WTC11 (cell line): ENCODE results near the gene TMC8. TPM values are rescaled to one million over a fixed set of nuclear protein-coding genes. Genes with fewer than 3 reads are reported as not detected.
A peak's percentile ranks its signal among the peaks of the same experiment; 100 is the strongest.
"Not testable (repeated sequence)": the region's sequence is repeated elsewhere in the genome, so short reads cannot be mapped to it uniquely, and the experiment has no call there.

Experiments used
- ATAC-seq: fragments of 200-7000 bp; cut with Tn5 transposase; 2 replicates; pipeline ENCODE4 v1.10.0; 2021; ENCODE audit warnings: mild to moderate bottlenecking, moderate library complexity
- Bru-seq: library from RNA; stranded (reverse); fragments of 400-500 nt; gene quantifications from one replicate; lab custom pipeline; 2021; lab: Mats Ljungman, UMichigan
- CTCF ChIA-PET: fragments of 300-600 bp; sonication (Branson Sonifier 250); formaldehyde crosslinking; loops from one replicate; lab custom pipeline; 2021; ENCODE audit warnings: antibody characterized with exemption; lab: Charles Lee
- POLR2A ChIA-PET: fragments of 350-600 bp; sonication (Branson Sonifier 250); formaldehyde crosslinking; loops from one replicate; lab custom pipeline; 2021; ENCODE audit warnings: antibody characterized with exemption; lab: Charles Lee
- DNase-seq: peaks from one replicate; pipeline ENCODE4 v3.0.0; 2021; ENCODE audit warnings: low spot score
- H3K27ac Mint-ChIP-seq: 2 replicates; pipeline ENCODE4 v1.8.0; 2021; ENCODE audit warnings: mixed read lengths
- H3K27me3 Mint-ChIP-seq: 2 replicates; pipeline ENCODE4 v1.8.0; 2021; ENCODE audit warnings: low read depth, mild to moderate bottlenecking, moderate library complexity, mixed read lengths
- H3K36me3 Mint-ChIP-seq: 2 replicates; pipeline ENCODE4 v1.8.0; 2021; ENCODE audit warnings: mixed read lengths
- H3K4me1 Mint-ChIP-seq: 2 replicates; pipeline ENCODE4 v1.8.0; 2022; ENCODE audit warnings: mixed read lengths
- H3K4me3 Mint-ChIP-seq: 2 replicates; pipeline ENCODE4 v1.8.0; 2021; ENCODE audit warnings: mild to moderate bottlenecking, moderate library complexity, mixed read lengths
- H3K9me3 Mint-ChIP-seq: 2 replicates; pipeline ENCODE4 v1.8.0; 2021; ENCODE audit warnings: mixed read lengths
- ATF3 ChIP-seq: sonication (generic); formaldehyde crosslinking; conservative IDR thresholded peaks from 2 replicates; pipeline ENCODE4 v1.8.1; 2022; ENCODE audit warnings: mild to moderate bottlenecking, missing genetic modification reagents
- CTCF ChIP-seq: fragments of 200-600 bp; IDR thresholded peaks from 2 replicates; pipeline ENCODE4 v1.8.0; 2022; ENCODE audit warnings: antibody characterized with exemption
- E2F5 ChIP-seq: sonication (generic); formaldehyde crosslinking; IDR thresholded peaks from 2 replicates; pipeline ENCODE4 v1.8.1; 2022; ENCODE audit warnings: mild to moderate bottlenecking, moderate library complexity, missing genetic modification reagents
- ETV6 ChIP-seq: sonication (generic); formaldehyde crosslinking; IDR thresholded peaks from 2 replicates; pipeline ENCODE4 v1.8.1; 2022; ENCODE audit warnings: mild to moderate bottlenecking, missing genetic modification reagents
- MYBL2 ChIP-seq: sonication (generic); formaldehyde crosslinking; IDR thresholded peaks from 2 replicates; pipeline ENCODE4 v1.8.1; 2023; ENCODE audit warnings: mild to moderate bottlenecking, moderate library complexity, missing genetic modification reagents
- NR1H2 ChIP-seq: sonication (generic); formaldehyde crosslinking; IDR thresholded peaks from 2 replicates; pipeline ENCODE4 v1.9.0; 2021; ENCODE audit warnings: mild to moderate bottlenecking, moderate library complexity, missing genetic modification reagents
- SMAD3 ChIP-seq: sonication (generic); formaldehyde crosslinking; IDR thresholded peaks from 2 replicates; pipeline ENCODE4 v1.8.0; 2022; ENCODE audit warnings: missing genetic modification reagents, mild to moderate bottlenecking, borderline replicate concordance
- SOX15 ChIP-seq: fragments of 250-450 bp; sonication (Bioruptor Pico); IDR thresholded peaks from 2 replicates; pipeline ENCODE4 v1.9.0; 2021; ENCODE audit warnings: mild to moderate bottlenecking
- TCF7 ChIP-seq: sonication (generic); formaldehyde crosslinking; IDR thresholded peaks from 2 replicates; pipeline ENCODE4 v1.8.0; 2022; ENCODE audit warnings: mild to moderate bottlenecking, low read depth, missing genetic modification reagents, moderate library complexity
- USF2 ChIP-seq: sonication (generic); formaldehyde crosslinking; IDR thresholded peaks from 2 replicates; pipeline ENCODE4 v1.8.1; 2023; ENCODE audit warnings: mild to moderate bottlenecking, missing genetic modification reagents, moderate library complexity
- ZBTB21 ChIP-seq: sonication (generic); formaldehyde crosslinking; IDR thresholded peaks from 2 replicates; pipeline ENCODE4 v1.8.1; 2023; ENCODE audit warnings: mild to moderate bottlenecking, missing genetic modification reagents, borderline replicate concordance
- ZNF219 ChIP-seq: sonication (generic); formaldehyde crosslinking; IDR thresholded peaks from 2 replicates; pipeline ENCODE4 v1.8.0; 2023; ENCODE audit warnings: missing genetic modification reagents, mild to moderate bottlenecking, borderline replicate concordance
- ZNF281 ChIP-seq: sonication (generic); formaldehyde crosslinking; IDR thresholded peaks from 2 replicates; pipeline ENCODE4 v1.8.0; 2023; ENCODE audit warnings: mild to moderate bottlenecking, missing genetic modification reagents
- ZNF671 ChIP-seq: fragments of 250-450 bp; sonication (Bioruptor Pico); IDR thresholded peaks from 2 replicates; pipeline ENCODE4 v1.8.0; 2021; ENCODE audit warnings: mild to moderate bottlenecking
- long read RNA-seq, 3 experiments: library from RNA in 1 of 3; library from capped mRNA in 1 of 3; library from polyadenylated mRNA in 1 of 3; unstranded in 2 of 3; stranded (forward) in 1 of 3; transcript quantifications; one replicate each; pipeline ENCODE4 v2.0.0, GENCODE V29; 2021
- total RNA-seq: library from RNA; stranded (reverse); gene quantifications from 3 replicates; pipeline ENCODE4 v1.2.3, GENCODE V29; 2021

Gene TMC8
- total RNA-seq (2.9 to 3.7 TPM (median 3.1 TPM) in 3 replicates), Bru-seq, nascent RNA (percentile 16 among the genes with signal in this experiment)
- long read RNA-seq, experiment 1, partial matches to known transcripts: 1 of 3 reads
- long read RNA-seq, experiment 1, other reads (novel, unspliced or antisense): 2 of 3 reads
- long read RNA-seq, experiment 2: 0 reads
- long read RNA-seq, experiment 3: 0 reads

- Mint-ChIP-seq H3K9me3 (no peaks in the 10 kb centered on the region), H3K27me3 (peaks cover 17% of the 10 kb centered on the region), H3K4me3 (peak within 1 kb of the TSS; percentile 44), H3K27ac (no peak within 1 kb of the TSS; the same call in 1 of the 2 replicates), H3K36me3 (no peaks in the 10 kb centered on the region)
- CTCF ChIA-PET: interaction anchor here (1.1 to 4.6 kb wide), 5 partner anchors 9 to 120 kb away, joined by 4 to 65 read pairs (median 5); no protein-coding TSS in a partner anchor
- TF ChIP-seq MYBL2 (no peak), USF2 (CRISPR knock-in tag) (peak; percentile 62)
- TF ChIP-seq, all 79 proteins: peak for 1
- DNase-seq (no peak), ATAC-seq (no peak)
- H3K4me1 Mint-ChIP-seq: peaks cover 34% of the 10 kb centered on the region
- POLR2A ChIA-PET: no interaction called here
Measured at GRCh38 chr17:78130437-78131101, at the start of gene TMC8. Gene TMC8 (plus strand): TSS chr17:78130771. CDS start chr17:78131589, 818 bp downstream.

- Mint-ChIP-seq H3K36me3 (peaks cover 71% of the 10 kb centered on the region), H3K27me3 (no peaks in the 10 kb centered on the region), H3K27ac (no peak overlapping the region), H3K4me3 (no peak overlapping the region), H3K4me1 (no peaks in the 10 kb centered on the region), H3K9me3 (no peaks in the 10 kb centered on the region)
- CTCF ChIA-PET: interaction anchor here (0.6 kb wide), 1 partner anchor 10 kb away, joined by 3 read pairs; no protein-coding TSS in a partner anchor
- ATAC-seq: no peak
- TF ChIP-seq ZBTB21 (CRISPR knock-in tag): no peak
- TF ChIP-seq TCF7 (CRISPR knock-in tag): no peak
- no peak for TF ChIP-seq ZNF671 (CRISPR knock-in tag)
- no peak for TF ChIP-seq E2F5
- TF ChIP-seq NR1H2 (CRISPR knock-in tag): no peak
- no peak for TF ChIP-seq ZNF219 (CRISPR knock-in tag)
- no peak for TF ChIP-seq ETV6
- TF ChIP-seq SOX15: no peak
- TF ChIP-seq ZNF281 (CRISPR knock-in tag): no peak
- no peak for TF ChIP-seq SMAD3 (CRISPR knock-in tag)
- no peak for TF ChIP-seq CTCF
- TF ChIP-seq ATF3 (CRISPR knock-in tag): no peak
- POLR2A ChIA-PET: no interaction called here
- DNase-seq: no peak
Measured at GRCh38 chr17:78081551-78081950, 49.0 kb upstream of the TMC8 start.

- H3K4me3 Mint-ChIP-seq, ATAC-seq, DNase-seq, H3K27me3 Mint-ChIP-seq, H3K9me3 Mint-ChIP-seq, H3K4me1 Mint-ChIP-seq, POLR2A ChIA-PET, H3K27ac Mint-ChIP-seq: not testable (repeated sequence)
- CTCF ChIA-PET: interaction anchor here (1.1 to 1.3 kb wide), 2 partner anchors 30 to 94 kb away, joined by 3 read pairs; no protein-coding TSS in a partner anchor
- peaks cover 70% of the 10 kb centered on the region for H3K36me3 Mint-ChIP-seq
Measured at GRCh38 chr17:78082355-78082872, 48.2 kb upstream of the TMC8 start.
